OCI-LY1 (cell line): ENCODE measurements around the gene TEPSIN.

Experiments used
- EZH2 ChIP-seq: fragments of 200-600 bp; sonication (generic), shearing (Covaris generic); IDR thresholded peaks from 2 replicates; pipeline ENCODE4 v1.8.0; 2017; ENCODE audit warnings: borderline replicate concordance, mixed run types, mild to moderate bottlenecking, antibody characterized with exemption, low read length, moderate library complexity, mixed read lengths
- TF ChIP-seq, protein P1 (sequence below): fragments of 200-600 bp; sonication (generic), shearing (Covaris generic); IDR thresholded peaks from 2 replicates; pipeline ENCODE4 v1.5.1; 2017; ENCODE audit warnings: mild to moderate bottlenecking, antibody characterized with exemption, low read length, moderate library complexity, mixed read lengths

DNA sequence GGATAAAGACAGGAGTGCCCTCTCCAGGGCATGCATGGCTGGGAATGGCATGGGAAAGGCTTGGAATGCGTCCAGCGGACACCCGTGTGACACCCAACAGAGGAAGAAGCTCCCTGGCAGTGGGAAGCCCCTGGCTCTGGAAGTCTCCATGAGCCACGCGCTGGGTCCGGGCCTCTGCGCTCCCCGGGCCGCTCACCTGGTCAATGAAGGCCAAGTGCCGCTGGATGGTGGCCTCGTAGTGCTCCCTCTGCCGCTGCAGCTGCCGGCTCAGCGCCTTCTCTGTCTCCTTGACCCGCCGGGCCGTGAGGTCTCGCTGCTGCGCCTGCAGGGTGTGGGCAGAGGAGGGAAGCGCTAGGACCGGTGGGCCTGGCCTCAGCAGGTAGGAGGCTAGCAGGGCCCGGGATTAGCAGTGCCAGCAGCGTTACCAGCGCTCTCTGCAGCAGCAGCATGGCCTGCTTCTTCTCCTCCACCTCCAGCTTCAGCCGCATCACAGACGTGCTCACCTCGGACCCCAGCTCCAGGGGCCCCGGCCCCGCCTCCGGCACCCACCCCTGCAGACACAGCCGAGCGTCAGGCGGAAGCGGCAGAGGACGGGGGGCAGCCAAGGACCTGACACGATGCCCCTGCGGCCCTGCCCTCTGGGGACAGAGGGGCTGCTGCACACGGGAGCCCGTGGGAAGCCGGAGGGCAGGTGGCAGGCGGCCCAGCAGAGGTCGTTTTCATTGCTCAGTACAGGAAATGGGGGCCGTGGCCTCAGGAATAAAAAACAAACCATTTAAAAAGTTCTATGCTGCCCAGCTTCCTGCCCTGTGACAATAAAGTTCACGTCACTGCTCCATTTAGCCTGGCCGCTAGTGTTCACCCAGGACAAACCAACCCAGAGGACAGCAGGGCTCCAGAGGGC, 42.1 kb downstream of the TEPSIN start:
- TF ChIP-seq, protein P1, sequence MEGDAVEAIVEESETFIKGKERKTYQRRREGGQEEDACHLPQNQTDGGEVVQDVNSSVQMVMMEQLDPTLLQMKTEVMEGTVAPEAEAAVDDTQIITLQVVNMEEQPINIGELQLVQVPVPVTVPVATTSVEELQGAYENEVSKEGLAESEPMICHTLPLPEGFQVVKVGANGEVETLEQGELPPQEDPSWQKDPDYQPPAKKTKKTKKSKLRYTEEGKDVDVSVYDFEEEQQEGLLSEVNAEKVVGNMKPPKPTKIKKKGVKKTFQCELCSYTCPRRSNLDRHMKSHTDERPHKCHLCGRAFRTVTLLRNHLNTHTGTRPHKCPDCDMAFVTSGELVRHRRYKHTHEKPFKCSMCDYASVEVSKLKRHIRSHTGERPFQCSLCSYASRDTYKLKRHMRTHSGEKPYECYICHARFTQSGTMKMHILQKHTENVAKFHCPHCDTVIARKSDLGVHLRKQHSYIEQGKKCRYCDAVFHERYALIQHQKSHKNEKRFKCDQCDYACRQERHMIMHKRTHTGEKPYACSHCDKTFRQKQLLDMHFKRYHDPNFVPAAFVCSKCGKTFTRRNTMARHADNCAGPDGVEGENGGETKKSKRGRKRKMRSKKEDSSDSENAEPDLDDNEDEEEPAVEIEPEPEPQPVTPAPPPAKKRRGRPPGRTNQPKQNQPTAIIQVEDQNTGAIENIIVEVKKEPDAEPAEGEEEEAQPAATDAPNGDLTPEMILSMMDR, result no peak
- TF ChIP-seq EZH2, result no peak
